OCI-LY1 (cell line): ENCODE measurements around the gene UFC1.

Experiments used
- EZH2 ChIP-seq: fragments of 200-600 bp; sonication (generic), shearing (Covaris generic); IDR thresholded peaks from 2 replicates; pipeline ENCODE4 v1.8.0; 2017; ENCODE audit warnings: borderline replicate concordance, mixed run types, mild to moderate bottlenecking, antibody characterized with exemption, low read length, moderate library complexity, mixed read lengths
- TF ChIP-seq, protein P1 (sequence below): fragments of 200-600 bp; sonication (generic), shearing (Covaris generic); IDR thresholded peaks from 2 replicates; pipeline ENCODE4 v1.5.1; 2017; ENCODE audit warnings: mild to moderate bottlenecking, antibody characterized with exemption, low read length, moderate library complexity, mixed read lengths

DNA sequence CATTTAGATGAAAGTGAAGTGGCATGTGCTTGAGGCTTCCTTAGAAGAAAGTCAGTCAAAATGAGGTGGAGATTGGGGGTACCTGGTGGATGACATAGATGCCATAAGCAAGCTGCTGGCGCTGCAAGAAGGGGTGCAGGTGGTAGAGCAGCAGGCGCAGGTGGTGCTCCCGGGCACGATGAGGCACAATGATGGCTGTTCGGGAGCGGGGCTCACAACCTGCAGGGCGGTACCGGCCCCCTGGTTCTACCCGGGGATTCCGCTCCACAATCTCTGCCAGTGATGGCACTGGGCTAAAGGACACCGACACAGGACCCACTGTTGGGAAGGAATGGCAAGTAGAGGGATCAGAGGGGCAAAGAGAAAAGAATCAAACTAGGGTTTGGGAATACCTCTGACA is 21.1 kb downstream of the UFC1 start:
- TF ChIP-seq, protein P1, sequence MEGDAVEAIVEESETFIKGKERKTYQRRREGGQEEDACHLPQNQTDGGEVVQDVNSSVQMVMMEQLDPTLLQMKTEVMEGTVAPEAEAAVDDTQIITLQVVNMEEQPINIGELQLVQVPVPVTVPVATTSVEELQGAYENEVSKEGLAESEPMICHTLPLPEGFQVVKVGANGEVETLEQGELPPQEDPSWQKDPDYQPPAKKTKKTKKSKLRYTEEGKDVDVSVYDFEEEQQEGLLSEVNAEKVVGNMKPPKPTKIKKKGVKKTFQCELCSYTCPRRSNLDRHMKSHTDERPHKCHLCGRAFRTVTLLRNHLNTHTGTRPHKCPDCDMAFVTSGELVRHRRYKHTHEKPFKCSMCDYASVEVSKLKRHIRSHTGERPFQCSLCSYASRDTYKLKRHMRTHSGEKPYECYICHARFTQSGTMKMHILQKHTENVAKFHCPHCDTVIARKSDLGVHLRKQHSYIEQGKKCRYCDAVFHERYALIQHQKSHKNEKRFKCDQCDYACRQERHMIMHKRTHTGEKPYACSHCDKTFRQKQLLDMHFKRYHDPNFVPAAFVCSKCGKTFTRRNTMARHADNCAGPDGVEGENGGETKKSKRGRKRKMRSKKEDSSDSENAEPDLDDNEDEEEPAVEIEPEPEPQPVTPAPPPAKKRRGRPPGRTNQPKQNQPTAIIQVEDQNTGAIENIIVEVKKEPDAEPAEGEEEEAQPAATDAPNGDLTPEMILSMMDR: no peak
- TF ChIP-seq EZH2: no peak
